Measurements from ENCODE around the gene TMEM91. TPM values are rescaled to one million over a fixed set of nuclear protein-coding genes. Genes with fewer than 3 reads are reported as not detected.

TMEM91 gene
- total and polyA plus RNA-seq, 2 of the 8 experiments (the other 6 are each of a cell fraction or from before 2014, with no cell fraction given), result 5.3 to 7.4 TPM

GRCh38 chr19:41344162-41344561, 32.2 kb upstream of the TMEM91 start (continued):
- TF ChIP-seq CHD7 (IDR thresholded peaks at IDR 0.05; ENCODE audit: insufficient replicate concordance, low read length), result no peak
- TF ChIP-seq SP1 (IDR thresholded peaks at IDR 0.05; ENCODE audit: low read depth, low read length), result no peak
- no peak for TF ChIP-seq BCL11A (IDR thresholded peaks at IDR 0.05; ENCODE audit: low read depth in 2 of 2, low read length in 2 of 2)
- no peak for TF ChIP-seq EZH2 (IDR thresholded peaks at IDR 0.05; ENCODE audit: low read depth, low read length, severe bottlenecking)
- no peak for TF ChIP-seq CHD2 (IDR thresholded peaks at IDR 0.05; ENCODE audit: low read length)

Data from H1 (cell line).